Measurements from ENCODE around the gene CLASP2.
"Not testable (repeated sequence)": the region's sequence is repeated elsewhere in the genome, so short reads cannot be mapped to it uniquely, and the experiment has no call there.

Gene CLASP2

GRCh38 chr3:33447958-33448357 lies 270.1 kb downstream of the CLASP2 start:
- in situ Hi-C loops (cut with MboI; ENCODE audit: low pct_unique_long_range_greater_than_20kb, low sequenced_read_pairs, unreplicated experiment) = no loop called here

GRCh38 chr3:33447256-33447625 lies 270.8 kb downstream of the CLASP2 start:
- in situ Hi-C loops (cut with MboI; ENCODE audit: low pct_unique_long_range_greater_than_20kb, low sequenced_read_pairs, unreplicated experiment); DNase-seq (ENCODE audit: low spot score): not testable (repeated sequence)

More at GRCh38 chr3:33447958-33448357, 270.1 kb downstream of the CLASP2 start:
- no peak for TF ChIP-seq CTCF (IDR thresholded peaks at IDR 0.05; ENCODE audit: extremely low read depth, insufficient read depth, missing control alignments)
- DNase-seq (ENCODE audit: low spot score) = no peak
